ENCODE measurements around the gene CDYL2.

GRCh38 chr16:80559369-80559768 lies 245.0 kb downstream of the CDYL2 start:
- TF ChIP-seq GATA2 (IDR thresholded peaks at IDR 0.05; ENCODE audit: low read depth, low read length), result no peak
- TF ChIP-seq GATA3 (IDR thresholded peaks at IDR 0.05; ENCODE audit: low read depth, low read length), result no peak
